Left ventricle myocardium inferior (tissue), 1 donor: Measurements from ENCODE around the gene NRGN. TPM values are rescaled to one million over a fixed set of nuclear protein-coding genes. Genes with fewer than 3 reads are reported as not detected.

Experiments used
- DNase-seq: peaks from one replicate; pipeline ENCODE4 v3.0.0-alpha.2; 2020
- H3K27ac ChIP-seq: fragments of 200-600 bp; replicated peaks from 2 replicates; pipeline ENCODE4 v1.8.0; 2021
- H3K27me3 ChIP-seq: fragments of 200-600 bp; 2 replicates; pipeline ENCODE4 v1.8.0; 2021; ENCODE audit warnings: low read depth
- H3K36me3 ChIP-seq: fragments of 200-600 bp; 2 replicates; pipeline ENCODE4 v1.8.0; 2021
- H3K4me1 ChIP-seq: fragments of 200-600 bp; 2 replicates; pipeline ENCODE4 v1.8.0; 2021
- H3K4me3 ChIP-seq: fragments of 200-600 bp; 2 replicates; pipeline ENCODE4 v1.8.0; 2021; ENCODE audit warnings: mild to moderate bottlenecking, moderate library complexity
- H3K9me3 ChIP-seq: fragments of 200-600 bp; replicated peaks from 2 replicates; pipeline ENCODE4 v1.8.0; 2021
- intact Hi-C: fragments of 100-400 bp; cut with micrococcal nuclease; formaldehyde crosslinking; loops from one replicate; pipeline ENCODE4 v1.11.0; 2022
- total RNA-seq: library from RNA; stranded (reverse); fragmentation: NEBNext Ultra II Directional; extraction: Animal tissue kit (Norgen Biotek cat#: 25700); gene quantifications from one replicate; pipeline ENCODE4 v1.2.1, GENCODE V29; 2021
- TF ChIP-seq, protein P1 (sequence below): fragments of 200-600 bp; IDR thresholded peaks from 2 replicates; pipeline ENCODE4 v1.8.0; 2021; ENCODE audit warnings: antibody characterized with exemption, mild to moderate bottlenecking, borderline replicate concordance
- donor health status: DM: no; HTN: yes; CAD: no; lungs with severe emphysema.

The NRGN gene
- total RNA-seq, 1 donor from 2014 or later = 5.0 TPM

DNA sequence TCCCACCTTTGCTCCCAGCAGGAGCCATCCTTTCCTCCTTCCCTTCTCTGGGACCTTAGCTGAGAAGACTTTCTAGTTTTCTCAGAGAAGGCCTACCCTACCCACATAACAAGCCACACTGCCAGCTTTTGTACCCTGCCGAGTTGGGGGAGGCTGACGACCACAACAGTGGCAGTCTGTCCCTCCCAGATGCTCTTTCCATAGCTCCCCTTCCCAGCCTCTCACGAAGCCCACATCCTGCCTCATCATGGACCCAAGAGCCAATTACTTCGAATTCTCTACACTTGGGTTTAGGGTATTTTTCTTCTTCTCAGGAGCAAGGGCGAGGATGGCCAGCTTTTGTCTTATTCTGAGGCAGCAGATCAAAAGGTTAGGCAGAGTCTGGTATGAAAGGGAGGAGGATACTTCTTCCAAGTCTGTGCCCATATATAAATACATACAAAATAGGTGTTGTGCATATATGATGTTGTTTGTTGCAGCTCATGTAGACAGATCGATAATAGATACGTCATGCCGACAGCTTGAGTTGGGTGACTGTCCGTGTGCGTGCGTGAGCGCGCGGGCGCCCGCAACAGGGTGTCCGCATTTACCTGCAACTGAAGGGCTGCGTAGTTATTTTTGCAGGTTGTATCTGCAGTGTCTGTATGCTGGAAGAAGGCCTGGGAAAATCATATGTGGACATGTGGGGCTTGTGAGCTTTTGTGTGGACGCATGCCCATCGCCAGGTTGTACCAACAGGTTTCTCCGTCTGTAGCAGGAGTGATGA lies 846 bp upstream of the NRGN start:
- H3K9me3 ChIP-seq = no peaks in the 10 kb centered on the region
- peaks cover 65% of the 10 kb centered on the region for H3K27me3 ChIP-seq
- intact Hi-C loops = no loop called here
- no peaks in the 10 kb centered on the region for H3K36me3 ChIP-seq
- peak overlapping the region; percentile 44 for H3K27ac ChIP-seq
- TF ChIP-seq, protein P1, sequence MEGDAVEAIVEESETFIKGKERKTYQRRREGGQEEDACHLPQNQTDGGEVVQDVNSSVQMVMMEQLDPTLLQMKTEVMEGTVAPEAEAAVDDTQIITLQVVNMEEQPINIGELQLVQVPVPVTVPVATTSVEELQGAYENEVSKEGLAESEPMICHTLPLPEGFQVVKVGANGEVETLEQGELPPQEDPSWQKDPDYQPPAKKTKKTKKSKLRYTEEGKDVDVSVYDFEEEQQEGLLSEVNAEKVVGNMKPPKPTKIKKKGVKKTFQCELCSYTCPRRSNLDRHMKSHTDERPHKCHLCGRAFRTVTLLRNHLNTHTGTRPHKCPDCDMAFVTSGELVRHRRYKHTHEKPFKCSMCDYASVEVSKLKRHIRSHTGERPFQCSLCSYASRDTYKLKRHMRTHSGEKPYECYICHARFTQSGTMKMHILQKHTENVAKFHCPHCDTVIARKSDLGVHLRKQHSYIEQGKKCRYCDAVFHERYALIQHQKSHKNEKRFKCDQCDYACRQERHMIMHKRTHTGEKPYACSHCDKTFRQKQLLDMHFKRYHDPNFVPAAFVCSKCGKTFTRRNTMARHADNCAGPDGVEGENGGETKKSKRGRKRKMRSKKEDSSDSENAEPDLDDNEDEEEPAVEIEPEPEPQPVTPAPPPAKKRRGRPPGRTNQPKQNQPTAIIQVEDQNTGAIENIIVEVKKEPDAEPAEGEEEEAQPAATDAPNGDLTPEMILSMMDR = no peak
- no peak for DNase-seq
- H3K4me3 ChIP-seq = peak overlapping the region; percentile 76
- peaks cover 22% of the 10 kb centered on the region for H3K4me1 ChIP-seq

DNA sequence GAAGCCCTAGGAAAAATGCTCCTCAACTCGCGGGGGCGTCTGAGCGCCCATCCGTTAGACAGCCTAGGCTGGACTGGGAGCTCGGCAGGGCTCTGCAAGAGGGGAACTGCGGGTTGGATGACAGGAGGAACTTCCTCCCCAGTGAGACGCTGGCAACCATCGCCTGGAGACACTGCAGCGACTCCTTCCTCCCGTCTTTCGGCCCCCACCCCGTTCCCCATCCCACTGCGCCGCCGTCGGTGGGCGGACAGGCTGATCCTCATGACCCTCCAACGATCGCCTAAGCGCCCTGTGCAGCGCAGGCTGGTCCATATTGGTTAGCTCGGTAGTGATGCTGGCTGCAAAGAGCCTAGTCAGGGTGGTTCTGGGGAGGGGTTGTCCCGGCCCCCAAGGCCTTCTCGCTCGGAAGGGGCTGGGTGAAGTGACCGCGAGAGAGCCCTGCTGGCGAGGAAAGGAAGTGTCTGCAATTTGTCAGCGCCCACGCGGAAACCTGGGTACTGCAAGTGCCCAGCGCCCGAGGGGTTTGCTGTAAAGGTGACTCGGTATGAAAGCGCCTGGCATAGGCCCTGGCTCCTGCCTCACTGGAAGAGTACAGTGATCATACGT lies 638 bp downstream of the NRGN start:
- TF ChIP-seq, protein P1 = peak; percentile 62
- Histone ChIP-seq H3K4me1 (peaks cover 23% of the 10 kb centered on the region), H3K36me3 (no peaks in the 10 kb centered on the region), H3K4me3 (peak overlapping the region; percentile 76), H3K9me3 (no peaks in the 10 kb centered on the region), H3K27ac (peak overlapping the region; percentile 44), H3K27me3 (peaks cover 80% of the 10 kb centered on the region)
- DNase-seq = peak; percentile 40
- intact Hi-C loops = no loop called here

DNA sequence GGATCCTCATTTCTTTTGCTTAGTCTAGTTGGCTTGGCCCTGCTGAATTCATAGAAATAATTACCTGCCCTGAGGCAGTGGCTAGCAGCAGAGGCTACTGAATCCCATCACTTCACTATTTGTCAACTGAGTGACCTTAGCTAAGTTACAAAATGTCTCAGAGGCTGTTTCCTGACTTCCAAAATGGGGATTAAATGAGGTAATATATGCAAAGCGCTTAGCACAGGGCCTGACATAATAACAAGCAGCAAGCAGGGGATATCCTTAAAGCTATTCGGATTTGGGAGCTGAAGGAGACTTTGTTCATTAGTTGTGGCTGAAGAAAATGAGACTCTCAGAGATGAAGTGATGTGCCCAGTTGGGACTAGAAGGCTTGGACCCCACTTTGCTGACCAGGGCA lies 2.8 kb downstream of the NRGN start:
- DNase-seq = no peak
- Histone ChIP-seq H3K9me3 (no peaks in the 10 kb centered on the region), H3K27me3 (peaks cover 93% of the 10 kb centered on the region), H3K36me3 (no peaks in the 10 kb centered on the region), H3K4me3 (no peak overlapping the region), H3K4me1 (peaks cover 44% of the 10 kb centered on the region), H3K27ac (no peak overlapping the region)
- intact Hi-C loops = no loop called here
- TF ChIP-seq, protein P1 = no peak

DNA sequence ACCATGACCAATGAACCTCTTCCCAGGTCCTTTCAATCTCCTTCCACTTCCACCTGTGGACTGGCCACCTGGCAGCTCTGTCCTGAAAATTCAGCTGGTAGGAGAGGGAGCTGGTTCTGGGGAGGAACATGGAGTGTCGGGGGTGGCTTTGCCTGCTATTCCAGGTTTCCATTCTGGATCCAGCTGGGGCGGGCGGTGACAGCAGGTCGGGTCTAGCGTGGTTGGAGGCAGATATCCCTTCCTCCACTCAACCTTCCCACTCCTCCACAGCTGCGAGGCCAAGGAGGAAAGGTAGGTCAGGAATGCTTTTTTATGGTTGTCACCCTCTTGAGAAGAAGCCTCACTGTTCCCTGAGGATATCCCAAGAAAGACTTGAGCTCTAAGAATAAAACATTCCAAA lies 3.3 kb downstream of the NRGN start:
- TF ChIP-seq, protein P1 = no peak
- Histone ChIP-seq H3K9me3 (no peaks in the 10 kb centered on the region), H3K36me3 (no peaks in the 10 kb centered on the region), H3K27ac (no peak overlapping the region), H3K27me3 (peaks cover 93% of the 10 kb centered on the region), H3K4me3 (no peak overlapping the region), H3K4me1 (peaks cover 49% of the 10 kb centered on the region)
- DNase-seq = no peak
- intact Hi-C loops = no loop called here

DNA sequence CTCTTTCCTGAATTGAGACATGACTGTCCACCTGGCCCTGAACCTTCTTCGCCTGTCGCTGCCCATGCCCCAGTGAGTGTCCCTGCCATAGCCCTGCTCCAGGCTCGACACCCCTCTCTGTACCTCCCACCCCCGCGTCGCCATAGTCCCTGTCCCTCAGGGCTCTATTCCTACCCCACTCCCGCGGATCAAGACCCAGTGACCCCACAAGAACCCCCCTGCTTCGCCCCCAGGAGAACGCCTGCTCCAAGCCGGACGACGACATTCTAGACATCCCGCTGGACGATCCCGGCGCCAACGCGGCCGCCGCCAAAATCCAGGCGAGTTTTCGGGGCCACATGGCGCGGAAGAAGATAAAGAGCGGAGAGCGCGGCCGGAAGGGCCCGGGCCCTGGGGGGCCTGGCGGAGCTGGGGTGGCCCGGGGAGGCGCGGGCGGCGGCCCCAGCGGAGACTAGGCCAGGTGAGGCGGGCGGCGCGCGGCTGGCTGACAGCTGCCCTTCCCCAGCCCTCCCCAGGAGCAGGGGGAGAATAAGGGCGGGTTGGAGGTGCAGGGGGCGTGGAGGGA lies 5.6 kb downstream of the NRGN start:
- intact Hi-C loops = no loop called here
- DNase-seq = no peak
- Histone ChIP-seq H3K36me3 (no peaks in the 10 kb centered on the region), H3K27me3 (peaks cover 99% of the 10 kb centered on the region), H3K9me3 (no peaks in the 10 kb centered on the region), H3K4me1 (peaks cover 56% of the 10 kb centered on the region), H3K27ac (no peak overlapping the region), H3K4me3 (peak overlapping the region; percentile 66)
- TF ChIP-seq, protein P1 = no peak
